GM18867 (cell line): ENCODE results near the gene PPP1R16B.
"Not testable (repeated sequence)": the region's sequence is repeated elsewhere in the genome, so short reads cannot be mapped to it uniquely, and the experiment has no call there.

ENCODE experiments used
- ATAC-seq: cut with Tn5 transposase; IDR thresholded peaks from one replicate; pipeline ENCODE4 v1.9.1; 2021; ENCODE audit warnings: mild to moderate bottlenecking, moderate library complexity; ENCODE audit not compliant: unreplicated experiment

PPP1R16B gene

DNA sequence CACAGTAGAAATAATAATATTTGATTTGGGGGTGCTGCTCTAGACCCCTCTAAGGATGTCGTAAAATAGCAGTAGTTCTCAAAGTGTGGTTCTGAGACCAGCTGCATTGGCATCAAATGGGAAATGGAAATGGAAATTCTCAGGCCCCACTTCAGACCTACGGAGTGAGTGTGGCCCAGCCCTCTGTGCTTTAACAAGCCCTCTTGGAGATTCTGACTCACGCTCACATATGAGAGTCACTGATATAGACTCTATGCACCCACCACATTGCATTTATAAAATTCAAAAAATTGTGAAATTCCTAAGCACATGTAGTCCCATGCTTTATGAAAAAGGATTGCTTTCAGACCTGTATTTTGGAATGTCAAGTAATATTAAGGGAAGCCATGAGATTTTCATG lies 14.2 kb upstream of the PPP1R16B start:
- no peak for ATAC-seq

DNA sequence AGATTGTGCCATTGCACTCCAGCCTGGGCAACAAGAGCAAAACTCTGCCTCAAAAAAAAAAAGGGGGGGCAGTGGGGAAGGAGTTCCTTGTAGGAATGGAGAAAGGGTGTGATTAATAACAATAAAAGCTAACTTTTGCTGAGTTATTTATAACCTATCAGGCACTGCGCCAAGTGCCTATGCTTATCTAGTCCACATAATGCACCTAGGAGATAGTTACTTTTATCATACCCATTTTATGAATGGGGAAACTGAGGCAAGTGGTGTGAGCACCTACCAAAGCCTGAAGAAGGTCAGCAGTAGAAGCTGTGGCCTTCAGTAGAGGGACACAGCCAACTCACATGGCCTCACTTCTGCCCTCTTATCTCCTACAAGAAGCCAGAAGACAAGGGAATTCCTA lies 13.6 kb upstream of the PPP1R16B start:
- no peak for ATAC-seq

DNA sequence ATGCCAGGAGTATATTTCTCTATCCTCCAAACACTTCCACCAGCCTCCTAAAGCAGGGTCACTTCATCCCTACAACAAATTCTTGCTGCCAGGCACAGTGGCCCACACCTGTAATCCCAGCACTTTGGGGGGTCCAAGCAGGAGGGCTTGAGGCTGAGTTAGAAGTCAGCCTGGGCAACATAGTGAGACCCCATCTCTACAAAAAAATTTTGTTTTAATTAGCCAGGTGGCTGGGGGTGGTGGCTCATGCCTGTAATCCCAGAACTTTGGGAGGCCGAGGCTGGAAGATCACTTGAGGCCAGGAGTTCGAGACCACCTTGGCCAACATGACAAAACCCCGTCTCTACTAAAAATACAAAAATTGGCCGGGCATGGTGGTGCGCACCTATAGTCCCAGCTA lies 11.4 kb upstream of the PPP1R16B start:
- not testable (repeated sequence) for ATAC-seq

DNA sequence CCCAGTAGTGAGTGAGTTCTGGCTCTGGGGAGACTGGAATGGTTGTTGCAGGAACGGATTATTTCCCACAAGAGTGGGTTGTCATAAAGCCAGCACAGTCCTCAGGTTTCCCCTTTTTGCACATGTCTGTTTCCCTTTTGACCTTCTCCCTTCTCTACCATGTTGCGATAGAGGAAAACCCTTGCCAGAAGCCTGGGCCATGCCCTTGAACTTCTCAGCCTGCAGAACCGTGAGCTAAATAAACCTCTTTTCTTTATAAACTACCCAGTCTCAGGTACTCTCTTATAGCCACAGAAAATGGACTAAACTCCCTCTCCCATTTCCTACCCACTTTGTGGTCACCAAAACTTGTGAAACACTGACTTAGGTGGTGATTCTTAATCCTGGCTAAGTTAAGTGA lies 7.2 kb upstream of the PPP1R16B start:
- ATAC-seq = no peak

DNA sequence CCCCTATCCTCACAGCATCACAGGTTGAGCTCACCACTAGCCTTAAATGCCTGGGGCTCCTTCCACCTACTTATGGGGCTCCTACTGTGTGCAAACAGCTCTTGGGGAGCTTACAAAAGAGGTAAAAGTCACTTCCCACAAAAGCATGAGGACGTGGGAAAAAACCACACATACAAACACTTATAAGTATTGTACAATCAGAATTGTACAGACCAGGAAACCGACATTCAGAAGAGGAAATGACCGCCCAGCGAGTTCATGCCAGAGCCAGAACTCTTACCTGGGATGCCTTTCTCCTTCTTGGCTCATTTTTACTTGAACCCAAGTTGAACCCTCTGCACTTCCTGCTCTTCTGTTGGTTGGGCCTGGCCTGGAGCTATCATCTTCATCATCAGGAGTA lies 6.3 kb upstream of the PPP1R16B start:
- ATAC-seq = no peak

DNA sequence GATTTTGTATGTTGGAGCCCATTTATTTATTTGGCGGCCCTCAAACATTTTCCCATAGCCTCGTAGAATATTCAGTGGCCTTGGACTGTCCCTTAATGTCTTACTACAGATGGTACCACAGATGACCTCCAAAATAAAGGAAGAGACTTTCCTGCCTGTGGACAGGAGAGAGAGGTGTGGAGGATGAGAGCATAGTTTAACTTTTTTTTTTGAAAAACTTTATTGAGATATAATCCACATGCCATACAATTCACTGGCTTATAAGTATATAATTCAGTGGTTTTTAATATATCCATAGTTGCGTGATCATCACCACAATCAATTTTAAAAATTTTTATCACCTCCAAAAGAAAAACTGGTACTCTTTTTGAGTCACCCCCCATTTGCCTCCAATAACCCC lies 4.6 kb upstream of the PPP1R16B start:
- no peak for ATAC-seq

DNA sequence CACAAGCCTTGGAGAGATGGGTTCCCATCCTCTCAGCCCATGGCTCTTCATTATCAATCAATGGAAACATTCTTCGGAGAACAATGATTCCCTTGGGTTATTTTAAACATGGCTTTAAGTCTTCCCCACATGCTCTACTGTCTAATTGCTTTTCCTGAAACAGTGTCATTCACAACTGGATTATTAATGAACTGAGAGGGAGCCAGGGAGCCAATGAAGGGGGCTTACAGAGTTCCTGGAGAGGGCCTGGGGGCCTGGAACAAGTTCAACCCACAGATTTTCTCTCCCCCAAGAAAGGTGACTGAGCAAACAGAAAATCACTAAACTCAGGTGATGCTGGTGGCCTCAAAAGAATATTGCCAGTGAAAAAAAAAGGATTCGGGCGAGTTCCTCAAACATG lies 1.3 kb upstream of the PPP1R16B start:
- no peak for ATAC-seq

DNA sequence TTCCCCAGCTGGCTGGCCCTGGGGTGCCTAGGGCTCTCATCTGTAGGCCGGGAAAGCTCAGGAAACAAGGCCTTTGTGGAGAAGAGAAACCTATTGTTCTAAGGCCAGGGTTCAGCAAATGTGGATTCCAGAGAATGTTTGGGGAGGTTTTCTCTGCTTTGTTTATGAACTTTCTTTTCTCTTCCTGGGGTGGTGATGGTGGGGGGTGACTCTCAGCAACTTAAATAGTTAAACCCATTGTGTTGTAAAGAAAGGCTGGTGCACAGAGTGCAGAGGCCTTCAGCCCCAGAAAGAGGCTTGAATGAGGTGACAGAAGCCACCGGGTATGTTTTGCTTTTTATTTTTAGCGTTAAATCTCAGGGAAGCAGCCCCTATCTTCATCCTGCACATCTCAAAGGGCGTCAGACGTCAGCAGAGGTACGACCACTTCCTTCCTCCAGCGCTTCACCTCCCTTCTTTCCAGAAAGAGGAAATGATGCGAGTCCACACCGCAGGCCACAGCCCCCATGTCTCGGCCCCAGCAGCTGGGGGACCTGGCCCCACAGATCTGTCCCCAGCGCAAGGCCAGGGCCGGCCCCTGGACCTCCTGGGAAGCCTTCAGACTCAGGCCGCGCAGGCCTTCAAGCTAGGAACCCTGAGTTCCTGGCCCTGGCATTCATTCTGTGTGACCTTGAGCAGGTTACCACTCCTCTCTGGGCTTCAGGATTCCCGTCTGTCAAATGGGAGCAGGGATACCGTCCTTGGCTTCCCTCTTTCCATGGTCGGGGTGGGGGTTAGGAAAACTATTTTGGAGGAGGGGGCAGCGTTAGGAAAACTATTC lies 605 bp upstream of the PPP1R16B start:
- no peak for ATAC-seq

DNA sequence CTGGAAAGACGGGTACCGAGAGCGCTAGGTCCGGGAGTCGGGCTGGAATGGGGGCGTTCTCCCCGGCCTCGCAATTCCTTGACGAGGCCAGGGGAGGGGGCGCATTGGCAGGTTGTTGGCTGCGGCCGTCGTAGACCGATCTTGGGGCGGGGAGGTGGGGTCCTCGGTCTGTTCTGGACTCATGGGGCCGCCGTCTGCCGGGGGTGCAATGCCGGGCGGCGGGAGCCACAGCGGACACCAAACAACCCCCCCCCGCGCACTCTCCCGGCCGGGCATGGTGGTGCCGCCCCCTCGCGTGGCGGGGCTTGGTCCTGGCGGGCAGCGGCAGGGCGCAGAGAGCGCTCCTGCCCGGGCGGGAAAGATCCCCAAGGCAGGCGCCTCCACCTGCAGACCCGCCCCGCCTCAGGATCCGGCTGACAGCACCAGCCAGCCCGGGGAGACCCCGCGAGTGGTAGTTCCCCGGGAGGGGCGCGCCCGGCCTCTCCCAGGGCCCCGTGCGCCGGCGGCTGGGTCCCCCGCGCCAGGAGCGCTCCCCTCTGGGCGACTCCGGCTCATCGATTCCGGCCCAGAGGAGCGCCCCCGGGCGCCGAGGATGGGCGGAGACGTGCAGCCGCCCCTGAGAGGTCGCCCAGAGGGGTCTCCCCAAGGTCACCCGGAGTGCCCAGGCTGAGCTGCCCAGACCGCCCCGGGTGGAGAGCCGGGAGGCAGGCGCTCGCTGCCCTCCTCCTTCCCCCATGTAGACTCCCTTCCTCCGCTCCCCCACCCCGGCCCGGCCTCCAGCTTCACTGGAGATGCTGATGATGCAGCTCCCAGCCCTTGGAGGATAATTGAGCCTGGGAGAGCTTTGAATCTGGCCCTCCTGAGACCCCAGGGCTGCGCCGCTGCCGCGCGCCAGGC lies 709 bp downstream of the PPP1R16B start:
- no peak for ATAC-seq

DNA sequence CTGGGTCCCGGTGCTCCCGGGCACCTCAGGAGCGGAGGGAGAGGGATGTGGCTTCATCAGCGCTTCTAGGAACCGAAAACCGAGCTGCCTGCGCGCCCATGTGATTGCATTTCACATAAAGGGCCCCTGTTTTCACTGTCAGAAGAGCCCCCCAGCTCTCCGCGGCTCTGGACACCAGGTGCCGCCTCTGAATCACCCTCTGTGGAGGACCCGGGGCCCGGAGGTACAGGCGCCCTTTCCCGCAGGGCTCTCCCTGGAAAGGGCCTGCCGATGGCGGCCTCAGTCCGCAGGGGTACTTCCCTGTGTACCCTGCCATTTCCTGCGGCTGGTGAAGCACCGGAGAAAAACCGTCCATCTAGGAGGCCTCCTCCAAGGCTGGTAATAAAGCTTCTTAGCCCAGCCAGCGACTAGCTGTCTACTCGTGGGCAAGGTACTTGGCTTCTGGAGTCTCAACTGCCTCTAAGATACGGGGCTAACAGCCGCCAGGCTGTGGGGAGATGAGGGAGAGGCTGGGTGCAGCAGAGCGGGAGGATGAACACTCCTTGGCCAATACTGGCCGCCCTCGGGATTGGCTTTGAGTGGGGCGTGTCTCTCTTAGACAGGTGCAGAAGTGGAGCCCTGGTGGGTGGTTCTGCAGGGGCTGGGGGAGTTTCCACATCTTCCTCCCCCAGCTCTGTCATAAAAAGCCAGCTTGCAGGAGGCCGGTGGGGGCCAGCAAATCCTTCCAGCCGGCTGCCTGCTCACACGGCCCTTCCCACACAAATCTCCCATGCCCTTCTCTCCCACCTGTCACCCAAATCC lies 1.6 kb downstream of the PPP1R16B start:
- ATAC-seq = peak; percentile 25

DNA sequence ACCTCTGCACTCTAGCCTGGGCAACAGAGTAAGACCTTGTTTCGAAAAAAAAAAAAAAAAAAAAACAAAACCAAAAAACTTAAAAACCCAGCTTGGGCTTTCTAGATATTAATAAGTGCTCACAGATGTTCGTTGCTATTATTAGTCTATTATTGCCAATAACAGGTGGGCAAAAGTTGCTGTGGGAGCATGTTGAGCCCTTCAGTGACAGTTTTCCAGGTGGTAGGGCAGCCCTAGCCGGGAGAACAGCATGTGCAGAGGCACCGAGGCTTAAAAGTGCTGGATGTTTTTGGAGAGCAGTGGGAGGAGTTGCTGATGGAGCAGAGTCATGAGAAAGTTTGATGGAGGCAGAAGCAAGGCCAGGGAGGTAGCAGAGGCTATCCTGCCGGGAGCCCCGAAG lies 4.4 kb downstream of the PPP1R16B start:
- ATAC-seq = no peak

DNA sequence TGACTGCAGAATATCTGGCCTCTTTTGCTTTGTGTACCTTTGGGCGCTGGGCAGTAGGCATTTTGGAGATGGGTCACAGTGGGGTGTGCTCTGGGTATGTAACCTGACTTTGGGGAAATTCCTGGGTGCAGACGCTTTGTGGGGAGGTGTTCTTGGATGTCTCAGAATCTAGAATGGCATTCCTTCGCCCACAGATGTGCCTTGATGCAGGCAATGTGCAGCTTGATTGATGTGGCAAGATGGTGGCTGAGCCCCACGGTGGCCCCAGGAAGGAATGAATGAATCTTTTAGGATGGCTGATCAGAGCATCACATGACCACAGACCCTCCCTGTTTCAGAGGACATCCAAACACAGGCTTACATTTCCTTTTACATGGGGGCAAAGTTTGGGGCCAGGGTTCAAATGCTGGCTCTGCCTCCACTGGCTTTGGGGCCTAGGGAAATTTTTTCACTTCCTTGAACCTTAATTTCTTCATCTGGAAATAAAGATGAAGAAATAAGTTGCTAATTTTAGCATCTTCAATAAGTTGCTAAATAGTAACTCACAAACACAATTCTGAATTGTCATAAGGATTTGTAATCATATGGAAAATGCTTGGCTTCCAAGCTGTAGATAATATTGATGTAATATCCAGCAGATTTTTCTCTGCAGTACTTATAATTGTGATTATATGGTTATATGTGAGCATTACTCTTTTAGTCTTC lies 5.6 kb downstream of the PPP1R16B start:
- ATAC-seq = no peak

DNA sequence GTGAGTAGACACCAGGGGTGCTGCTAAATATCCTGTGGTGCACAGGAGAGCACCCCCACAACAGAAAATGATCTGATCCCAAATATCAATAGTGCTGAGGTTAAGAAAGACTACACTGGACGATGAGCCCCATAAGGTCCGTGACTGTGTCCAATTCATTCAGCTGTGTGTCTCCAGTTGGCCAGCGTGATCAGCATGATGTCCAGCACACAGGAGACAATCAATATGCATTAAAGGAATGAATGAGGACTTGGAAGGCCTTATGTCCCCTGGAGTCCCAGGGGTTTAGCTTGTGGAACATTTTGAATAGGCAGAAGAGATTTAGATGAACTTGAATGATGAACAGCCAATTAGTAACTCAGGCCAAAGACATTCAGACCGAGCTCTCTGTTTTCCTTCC lies 6.3 kb downstream of the PPP1R16B start:
- no peak for ATAC-seq

DNA sequence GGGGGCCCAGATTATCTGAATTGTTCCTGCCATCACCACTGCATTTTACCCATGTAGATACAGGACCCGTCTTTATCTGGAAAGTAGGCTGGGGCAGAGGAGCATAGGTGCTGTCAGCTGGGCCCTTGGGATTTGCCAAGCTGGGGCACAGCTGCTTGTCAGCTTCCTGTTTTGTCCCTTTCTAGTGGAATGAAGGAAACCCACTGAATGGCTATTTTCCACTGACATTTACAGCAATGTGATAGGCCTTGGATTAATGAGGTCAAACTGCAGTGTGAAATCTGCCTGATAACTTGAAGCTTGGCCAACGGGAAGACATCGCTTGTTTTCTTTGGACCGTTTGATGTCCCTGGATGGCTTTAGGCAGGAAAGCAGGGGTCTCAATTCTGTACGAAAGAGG lies 6.7 kb downstream of the PPP1R16B start:
- no peak for ATAC-seq

DNA sequence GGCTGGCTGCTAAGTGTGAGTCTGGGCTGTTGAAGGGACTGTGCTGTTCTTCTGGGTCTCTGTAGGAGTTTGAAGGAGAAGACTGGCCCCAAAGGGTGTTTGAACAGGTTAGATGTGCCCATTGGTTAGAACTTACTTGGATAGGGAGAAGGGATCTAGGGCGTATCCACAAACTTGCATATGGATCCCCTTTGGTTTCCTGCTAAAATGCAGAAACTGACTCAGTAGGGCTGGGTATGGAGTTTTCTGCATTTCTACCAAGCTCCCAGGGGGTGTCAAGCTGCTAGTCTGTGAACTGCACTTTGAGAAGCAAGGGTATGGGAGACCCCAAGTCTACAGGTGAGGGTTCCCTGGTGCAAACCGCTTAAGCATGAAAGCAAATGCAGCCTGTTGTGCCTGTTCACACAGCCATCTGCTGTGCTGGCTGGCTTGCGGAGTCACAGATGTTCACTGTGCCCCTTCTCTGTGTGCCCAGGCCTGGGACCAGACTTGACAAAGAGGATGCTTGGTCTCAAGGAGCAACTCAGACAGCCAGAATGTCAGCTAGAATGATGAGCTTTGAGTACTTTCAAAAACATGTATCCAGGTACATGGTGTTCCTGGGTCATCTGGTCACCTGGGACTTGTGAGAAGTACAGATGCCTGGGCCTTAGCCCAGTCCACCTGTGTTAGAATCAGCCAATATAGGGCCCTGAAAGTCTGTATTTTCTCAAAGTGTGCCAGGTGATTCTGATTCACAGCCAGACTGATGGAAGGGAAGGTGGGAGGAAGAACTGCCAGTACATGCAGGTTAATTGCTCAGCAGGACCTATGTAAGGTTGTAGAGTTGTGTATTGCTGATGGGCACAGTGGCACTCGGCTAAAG lies 7.4 kb downstream of the PPP1R16B start:
- no peak for ATAC-seq

DNA sequence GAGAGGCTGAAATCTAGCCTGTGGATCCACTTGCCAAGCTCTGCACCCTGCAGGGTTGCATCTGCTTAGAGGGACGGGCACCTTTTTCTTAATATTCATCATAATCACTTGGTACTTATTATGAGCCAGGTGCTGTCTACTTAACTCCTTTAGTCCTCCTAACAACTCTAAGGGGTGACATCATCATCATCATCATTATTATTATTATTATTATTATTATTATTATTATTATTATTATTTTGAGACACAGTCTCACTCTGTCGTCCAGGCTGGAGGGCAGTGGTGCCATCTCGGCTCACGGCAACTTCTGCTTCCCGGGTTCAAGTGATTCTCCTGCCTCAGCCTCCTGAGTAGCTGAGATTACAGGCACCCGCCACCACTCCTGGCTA lies 8.1 kb downstream of the PPP1R16B start:
- ATAC-seq = not testable (repeated sequence)

DNA sequence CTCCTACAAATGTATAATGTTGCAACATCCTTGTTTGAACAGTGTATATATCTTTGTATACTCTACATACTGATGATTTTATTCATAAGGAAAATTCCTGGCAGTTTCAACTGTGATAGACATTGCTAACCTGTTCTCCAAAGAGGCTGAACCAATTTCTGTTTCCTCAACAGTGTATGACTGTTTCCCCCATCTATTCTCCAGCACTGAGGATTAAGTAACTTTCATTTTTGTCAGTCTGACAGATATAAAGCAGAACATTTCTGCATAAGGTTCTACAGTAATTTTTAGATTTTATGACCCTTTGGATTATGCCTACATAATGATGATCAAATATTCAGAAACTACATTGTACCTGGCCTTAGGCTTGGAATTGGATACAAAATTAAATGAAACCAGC lies 9.9 kb downstream of the PPP1R16B start:
- ATAC-seq = no peak

DNA sequence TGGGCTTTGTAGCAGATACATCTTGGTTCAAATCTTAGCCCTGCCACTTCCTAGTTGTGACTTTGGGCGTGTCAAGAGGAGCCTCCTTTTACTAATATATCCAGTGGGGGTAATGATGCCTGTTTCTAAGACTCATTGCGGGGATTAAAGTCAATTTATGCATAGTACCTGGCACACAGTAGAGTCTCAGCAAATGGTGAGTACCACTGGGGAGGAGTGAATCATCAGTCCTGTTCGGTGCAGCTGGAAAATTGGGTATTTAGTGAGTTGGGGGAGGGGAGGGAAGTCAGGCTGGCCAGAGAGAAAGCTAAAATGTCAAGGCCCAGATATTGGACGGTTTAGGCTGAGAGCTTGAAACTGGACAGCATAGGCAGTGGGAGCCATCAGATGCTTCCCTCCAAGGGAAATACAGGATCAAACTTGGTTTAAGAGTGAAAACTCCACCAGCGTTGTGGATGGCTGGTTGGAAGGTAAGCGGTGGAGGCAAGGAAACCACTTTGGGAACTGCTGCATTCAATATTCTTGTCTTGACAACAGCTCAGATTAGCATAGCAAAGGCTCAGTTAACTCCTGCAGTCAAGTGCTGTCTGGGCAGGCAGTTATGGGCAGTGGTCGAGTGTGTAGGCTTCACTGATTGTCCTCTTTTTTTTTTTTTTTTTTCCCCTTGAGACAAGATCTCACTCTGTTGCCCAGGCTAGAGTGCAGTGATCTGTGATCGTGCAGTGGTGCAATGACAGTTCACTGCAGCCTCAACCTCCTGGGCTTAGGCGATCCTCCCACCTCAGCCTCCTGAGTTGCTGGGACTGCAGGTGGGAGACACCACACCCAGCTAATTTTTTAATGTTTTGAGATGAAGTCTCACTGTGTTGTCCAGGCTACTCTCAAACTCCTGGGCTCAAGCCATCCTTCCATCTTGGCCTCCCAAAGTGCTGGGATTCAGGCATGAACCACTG lies 12.9 kb downstream of the PPP1R16B start:
- ATAC-seq = no peak

DNA sequence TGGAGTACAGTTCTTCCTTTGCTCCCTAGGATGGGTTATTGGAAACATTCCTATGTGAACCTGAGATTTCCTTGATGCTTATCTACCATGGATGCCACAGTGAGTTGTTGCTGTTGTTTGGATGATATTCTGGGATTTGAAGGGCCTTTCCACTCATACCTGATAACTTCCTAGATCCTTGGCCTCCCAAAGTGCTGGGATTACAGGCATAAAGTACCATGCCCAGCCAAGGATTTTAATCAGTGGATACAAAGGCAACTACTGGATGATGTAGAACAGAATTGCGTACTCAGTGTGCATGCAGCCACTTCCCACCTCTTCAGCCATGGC lies 20.0 kb downstream of the PPP1R16B start:
- no peak for ATAC-seq
